HCT116 (cell line): Measurements from ENCODE around the gene GALNT2. TPM values are rescaled to one million over a fixed set of nuclear protein-coding genes. Genes with fewer than 3 reads are reported as not detected.

Source experiments
- ATAC-seq: fragments of 200-7000 bp; cut with Tn5 transposase; 2 replicates; pipeline ENCODE4 v1.9.1; 2020; ENCODE audit warnings: mild to moderate bottlenecking, moderate library complexity
- BruUV-seq: library from RNA; stranded (reverse); fragments of 400-500 nt; replicated peaks from 2 replicates; lab custom pipeline; 2021; lab: Mats Ljungman, UMichigan
- CTCF ChIA-PET: fragments of 300-600 bp; sonication (Branson Sonifier 250); formaldehyde crosslinking; loops from one replicate; lab custom pipeline; 2021; ENCODE audit warnings: antibody characterized with exemption; lab: Charles Lee
- POLR2A ChIA-PET: fragments of 300-600, 350-600 bp; sonication (Branson Sonifier 250); formaldehyde crosslinking; loops from one replicate; lab custom pipeline; 2021; ENCODE audit warnings: antibody characterized with exemption; lab: Charles Lee
- RAD21 ChIA-PET, 2 experiments: fragments of 300-600 bp; sonication (Branson Sonifier 250); formaldehyde crosslinking; loops; one replicate each; lab custom pipeline; 2023; ENCODE audit warnings: low total read pairs in 2 of 2; ENCODE audit not compliant: uncharacterized antibody in 2 of 2, unreplicated experiment in 2 of 2, low non-redundant PET in 1 of 2; lab: Charles Lee
- DNase-seq: peaks from one replicate; pipeline ENCODE4 v3.0.0-alpha.2; 2010; ENCODE audit warnings: low read depth, low spot score
- H2AFZ ChIP-seq: fragments of 200-600 bp; shearing (Covaris generic), sonication (generic); 2 replicates; pipeline ENCODE4 v1.6.1; 2017; ENCODE audit warnings: low read depth, mixed run types, mixed read lengths, antibody characterized with exemption, low read length; ENCODE audit not compliant: poor library complexity, severe bottlenecking
- H3K27ac ChIP-seq: 2 replicates; pipeline ENCODE4 v1.5.1; 2012; ENCODE audit warnings: low read depth, low read length
- H3K27me3 ChIP-seq: fragments of 200-600 bp; sonication (generic); 2 replicates; pipeline ENCODE4 v1.6.1; 2016; ENCODE audit warnings: mixed run types, low read length, mixed read lengths; ENCODE audit not compliant: insufficient read depth
- H3K36me3 ChIP-seq, 2 experiments: fragments of 200-500 bp in 1 of 2; fragments of 200-600 bp in 1 of 2; sonication (Bioruptor generic) in 1 of 2; sonication (generic) in 1 of 2; 2 replicates each; pipeline versions ENCODE4 v1.5.1 to v1.6.1; 2014 to 2016; ENCODE audit warnings: low read length in 2 of 2, inconsistent platforms in 1 of 2, mixed read lengths in 1 of 2, mixed run types in 1 of 2; ENCODE audit not compliant: insufficient read depth in 2 of 2, control insufficient read depth in 1 of 2
- H3K4me1 ChIP-seq, 2 experiments: fragments of 200-600 bp in 1 of 2; sonication (generic) in 1 of 2; 2 replicates each; pipeline versions ENCODE4 v1.5.1 to v1.6.1; 2012 to 2017; ENCODE audit warnings: low read length in 2 of 2, inconsistent platforms in 1 of 2, mild to moderate bottlenecking in 1 of 2, mixed read lengths in 1 of 2, mixed run types in 1 of 2, moderate library complexity in 1 of 2; ENCODE audit not compliant: insufficient read depth in 2 of 2, control insufficient read depth in 1 of 2
- H3K4me2 ChIP-seq: fragments of 200-600 bp; sonication (generic); 2 replicates; pipeline ENCODE4 v1.6.1; 2017; ENCODE audit warnings: mixed run types, low read length, mixed read lengths
- H3K4me3 ChIP-seq, 2 experiments: fragments of 200-600 bp in 1 of 2; sonication (generic) in 1 of 2; replicated peaks in 1 of 2; 2 replicates each; pipeline ENCODE4 v1.5.1; 2011 to 2016; ENCODE audit warnings: low read length in 2 of 2, control low read depth in 1 of 2, low read depth in 1 of 2, mild to moderate bottlenecking in 1 of 2, mixed read lengths in 1 of 2, mixed run types in 1 of 2
- H3K79me2 ChIP-seq: fragments of 200-600 bp; sonication (generic); 2 replicates; pipeline ENCODE4 v1.6.1; 2017; ENCODE audit warnings: mild to moderate bottlenecking, mixed run types, low read length, moderate library complexity, mixed read lengths; ENCODE audit not compliant: insufficient read depth
- H3K9ac ChIP-seq: fragments of 200-600 bp; sonication (generic); 2 replicates; pipeline ENCODE4 v1.6.1; 2016; ENCODE audit warnings: low read length, mixed read lengths
- H3K9me2 ChIP-seq: fragments of 200-600 bp; sonication (generic), shearing (Covaris generic); 2 replicates; pipeline ENCODE4 v1.6.1; 2017; ENCODE audit warnings: mixed run types, mild to moderate bottlenecking, moderate library complexity; ENCODE audit not compliant: insufficient read depth
- H3K9me3 ChIP-seq, 2 experiments: fragments of 200-500 bp in 1 of 2; fragments of 200-600 bp in 1 of 2; sonication (Bioruptor generic) in 1 of 2; sonication (generic) in 1 of 2; 2 replicates each; pipeline ENCODE4 v1.6.1; 2014 to 2017; ENCODE audit warnings: low read length in 2 of 2, mixed read lengths in 2 of 2, inconsistent platforms in 1 of 2, low read depth in 1 of 2, mild to moderate bottlenecking in 1 of 2, mixed run types in 1 of 2, moderate library complexity in 1 of 2; ENCODE audit not compliant: control insufficient read depth in 1 of 2, insufficient read depth in 1 of 2
- H4K20me1 ChIP-seq: fragments of 200-600 bp; sonication (generic), shearing (Covaris generic); 2 replicates; pipeline ENCODE4 v1.6.1; 2017; ENCODE audit warnings: mixed run types, mild to moderate bottlenecking, moderate library complexity; ENCODE audit not compliant: insufficient read depth
- CEBPB ChIP-seq: IDR thresholded peaks from 2 replicates; pipeline ENCODE4 v1.6.1; 2012; ENCODE audit warnings: low read depth
- CTCF ChIP-seq, 3 experiments: fragments of 200-600 bp in 1 of 3; sonication (generic) in 1 of 3; IDR thresholded peaks in 2 of 3; conservative IDR thresholded peaks in 1 of 3; 2 replicates each; pipeline ENCODE4 v1.5.1; 2012 to 2017; ENCODE audit warnings: low read depth in 2 of 3, low read length in 2 of 3, antibody characterized with exemption in 1 of 3, borderline replicate concordance in 1 of 3, control low read depth in 1 of 3, mild to moderate bottlenecking in 1 of 3, mixed read lengths in 1 of 3, mixed run types in 1 of 3, moderate library complexity in 1 of 3; ENCODE audit not compliant: insufficient read depth in 1 of 3
- EGR1 ChIP-seq: IDR thresholded peaks from 2 replicates; pipeline ENCODE4 v1.6.1; 2012; ENCODE audit warnings: low read depth
- ELF1 ChIP-seq: IDR thresholded peaks from 2 replicates; pipeline ENCODE4 v1.6.1; 2012; ENCODE audit warnings: low read depth, borderline replicate concordance
- EZH2 ChIP-seq: fragments of 200-600 bp; sonication (generic); IDR thresholded peaks from 2 replicates; pipeline ENCODE4 v1.6.1; 2017; ENCODE audit warnings: antibody characterized with exemption, mixed run types
- EZH2phosphoT487 ChIP-seq: fragments of 200-600 bp; IDR thresholded peaks from 2 replicates; pipeline ENCODE4 v1.6.1; 2018; ENCODE audit warnings: antibody characterized with exemption, borderline replicate concordance
- FOSL1 ChIP-seq: IDR thresholded peaks from 2 replicates; pipeline ENCODE4 v1.6.1; 2012; ENCODE audit warnings: low read depth
- MAX ChIP-seq: IDR thresholded peaks from 2 replicates; pipeline ENCODE4 v1.6.1; 2012
- POLR2AphosphoS5 ChIP-seq: IDR thresholded peaks from 2 replicates; pipeline ENCODE4 v1.6.1; 2011; ENCODE audit warnings: mild to moderate bottlenecking, low read depth, low read length, moderate library complexity
- SIN3A ChIP-seq: IDR thresholded peaks from 2 replicates; pipeline ENCODE4 v1.6.1; 2012; ENCODE audit warnings: low read depth
- SP1 ChIP-seq: IDR thresholded peaks from 2 replicates; pipeline ENCODE4 v1.6.1; 2012; ENCODE audit warnings: low read depth
- SRF ChIP-seq: IDR thresholded peaks from 2 replicates; pipeline ENCODE4 v1.6.1; 2012; ENCODE audit warnings: low read depth
- YY1 ChIP-seq: IDR thresholded peaks from 2 replicates; pipeline ENCODE4 v1.6.1; 2011; ENCODE audit warnings: low read length, low read depth, moderate library complexity, mild to moderate bottlenecking; ENCODE audit not compliant: insufficient replicate concordance; ENCODE audit errors: extremely low read depth
- ZBTB33 ChIP-seq: IDR thresholded peaks from 2 replicates; pipeline ENCODE4 v1.6.1; 2011; ENCODE audit warnings: mild to moderate bottlenecking, low read length, moderate library complexity; ENCODE audit not compliant: insufficient replicate concordance; ENCODE audit errors: extremely low read depth
- ZFX ChIP-seq: fragments of 450-650 bp; IDR thresholded peaks from 2 replicates; pipeline ENCODE4 v1.6.1; 2017
- intact Hi-C: fragments of 100-400 bp; cut with micrococcal nuclease; formaldehyde crosslinking; loops from 2 replicates; pipeline ENCODE4 v1.10.0; 2022
- total RNA-seq: library from RNA; stranded (reverse); gene quantifications from one replicate; pipeline ENCODE4 v1.2.1, GENCODE V29; 2021; ENCODE audit not compliant: unreplicated experiment

The GALNT2 gene
- total RNA-seq, 1 experiment from 2014 or later: 40.8 TPM

GRCh38 chr1:230172016-230172537 is 105.0 kb downstream of the GALNT2 start:
- Histone ChIP-seq H3K4me3 (no peak overlapping the region), H3K27me3 (no peaks in the 10 kb centered on the region), H3K36me3 (no peaks in the 10 kb centered on the region), H3K9me3 (no peaks in the 10 kb centered on the region), H4K20me1 (no peaks in the 10 kb centered on the region), H3K27ac (no peak overlapping the region), H3K79me2 (no peaks in the 10 kb centered on the region), H2AFZ (no peak overlapping the region), H3K4me1 (no peaks in the 10 kb centered on the region), H3K4me2 (no peak overlapping the region), H3K9ac (no peak overlapping the region), H3K9me2 (no peaks in the 10 kb centered on the region)
- CTCF ChIA-PET: no interaction called here
- RAD21 ChIA-PET: no interaction called here
- BruUV-seq: no TSS peak
- intact Hi-C loops: no loop called here
- DNase-seq (no peak), ATAC-seq (no peak)
- TF ChIP-seq YY1 (no peak), MAX (no peak), SRF (no peak), EZH2phosphoT487 (no peak), CTCF (IDR thresholded peaks at IDR 0.05 in 2 of 3, conservative IDR thresholded peaks at IDR 0.05 in 1 of 3; ENCODE audit: borderline replicate concordance in 1 of 3, insufficient read depth in 1 of 3, low read depth in 2 of 3, low read length in 2 of 3) (no peak), SP1 (no peak), FOSL1 (no peak), POLR2AphosphoS5 (no peak), ELF1 (no peak), ZFX (no peak), EZH2 (no peak), EGR1 (no peak), ZBTB33 (no peak), CEBPB (no peak), SIN3A (no peak)
- TF ChIP-seq, all 23 proteins: peak for 0
- POLR2A ChIA-PET: no interaction called here
